Measurements from ENCODE around the gene SLF2. TPM values are rescaled to one million over a fixed set of nuclear protein-coding genes. Genes with fewer than 3 reads are reported as not detected.

The SLF2 gene
- total and polyA plus RNA-seq, 9 of the 15 experiments (the other 6 are each of a cell fraction or from before 2014, with no cell fraction given): 1.7 to 18.4 (median 7.8) TPM

- TF ChIP-seq ZC3H11A (IDR thresholded peaks at IDR 0.05; ENCODE audit: low read depth, low read length) (no peak), ZNF274 (IDR thresholded peaks at IDR 0.05; ENCODE audit: borderline replicate concordance, low read depth, low read length) (no peak), BRCA1 (IDR thresholded peaks at IDR 0.05) (no peak), BRCA1 (CRISPR knock-in tag; IDR thresholded peaks at IDR 0.05) (no peak), CHD2 (IDR thresholded peaks at IDR 0.05; ENCODE audit: low read depth, low read length) (no peak)
These were observed 32.9 kb upstream of the SLF2 start (continued) for GRCh38 chr10:100879741-100880360.

GRCh38 chr10:100881556-100882213 is 31.1 kb upstream of the SLF2 start:
- ATAC-seq (no peak), DNase-seq (ENCODE audit: extremely low read depth in 1 of 4, low spot score in 3 of 4) (no peak)

More at GRCh38 chr10:100881556-100882213, 31.1 kb upstream of the SLF2 start:
- Histone ChIP-seq H3K4me3 (no peak overlapping the region), H3K79me2 (ENCODE audit: control insufficient read depth, insufficient read depth, low read length) (no peaks in the 10 kb centered on the region), H3K36me3 (ENCODE audit: control insufficient read depth, insufficient read depth, low read length) (no peaks in the 10 kb centered on the region), H3K9ac (ENCODE audit: insufficient read depth in 1 of 2, low read depth in 2 of 2, low read length in 2 of 2) (no peak overlapping the region), H3K9me1 (ENCODE audit: control insufficient read depth, insufficient read depth, low read length) (no peaks in the 10 kb centered on the region), H3K27ac (ENCODE audit: extremely low read depth, low read depth, low read length) (no peak overlapping the region), H3K27me3 (ENCODE audit: control insufficient read depth in 2 of 2, insufficient read depth in 2 of 2, low read length in 2 of 2) (peaks cover 3 to 16% of the 10 kb centered on the region in 2 experiments; a peak in 4 of 5 replicates), H3K4me2 (ENCODE audit: insufficient read depth, low read length) (no peak overlapping the region), H4K20me1 (replicated peaks; ENCODE audit: control insufficient read depth, insufficient read depth, low read length) (no peaks in the 10 kb centered on the region; the same call in 1 of the 2 replicates), H3K4me1 (replicated peaks in 1 of 2; ENCODE audit: control insufficient read depth in 2 of 2, insufficient read depth in 2 of 2, low read length in 2 of 2) (peaks cover 0 to 4% of the 10 kb centered on the region in 2 experiments; a peak in 1 of 5 replicates), H3K9me3 (replicated peaks; ENCODE audit: control insufficient read depth, insufficient read depth, low read depth, low read length) (no peaks in the 10 kb centered on the region), H2AFZ (ENCODE audit: low read depth, low read length) (no peak overlapping the region)
- BruUV-seq (replicated peaks): no TSS peak
- CTCF ChIA-PET (ENCODE audit: low intra/inter-chr PET ratio): no interaction called here
- FAIRE-seq: no peak
- in situ Hi-C loops (cut with MboI) (loop anchor here (25.0 kb wide), 1 partner anchor 544 kb away; the partner anchor contains the start of genes PKD2L1 and SCD), intact Hi-C loops (cut with micrococcal nuclease) (no loop called here)
- WGBS (ENCODE audit: insufficient coverage, low coverage, missing lambda C conversion rate): 15% methylated on average over 5 of the region's 5 CpGs
- POLR2A ChIA-PET: interaction anchor here (0.5 to 0.8 kb wide), 3 partner anchors 33 to 327 kb away, joined by 3 to 4 read pairs (median 3); no protein-coding TSS in a partner anchor
- TF ChIP-seq EGR1 (conservative IDR thresholded peaks at IDR 0.05) (peak; percentile 44), ZNF449 (CRISPR knock-in tag; IDR thresholded peaks at IDR 0.05) (no peak), MNT (conservative IDR thresholded peaks at IDR 0.05) (no peak)
